Measurements from ENCODE around the gene SOS1. TPM values are rescaled to one million over a fixed set of nuclear protein-coding genes. Genes with fewer than 3 reads are reported as not detected.

Gene SOS1
- total and polyA plus RNA-seq, 4 donors: 4.2 to 16.4 (median 7.2) TPM

- H3K27me3 ChIP-seq (ENCODE audit: control insufficient read depth in 4 of 4, insufficient read depth in 4 of 4, low read length in 3 of 4): no peaks in the 10 kb centered on the region
- H3K4me1 ChIP-seq (ENCODE audit: control insufficient read depth in 4 of 4, insufficient read depth in 4 of 4, low read length in 3 of 4): peaks cover 0 to 5% (median 0%) of the 10 kb centered on the region in 4 donors
- no peak overlapping the region for H3K9ac ChIP-seq (ENCODE audit: low read depth in 1 of 2, low read length in 2 of 2)
- H3K4me3 ChIP-seq (ENCODE audit: low read depth in 1 of 3, low read length in 3 of 3): no peak overlapping the region
- H3K9me3 ChIP-seq (ENCODE audit: control insufficient read depth in 4 of 4, low read length in 3 of 4): no peaks in the 10 kb centered on the region
- no peak for DNase-seq (ENCODE audit: low spot score)
- no peaks in the 10 kb centered on the region for H3K36me3 ChIP-seq (ENCODE audit: control insufficient read depth in 4 of 4, insufficient read depth in 3 of 4, low read depth in 1 of 4, low read length in 3 of 4)
- no peak for TF ChIP-seq HNF4A (conservative IDR thresholded peaks at IDR 0.05)
- TF ChIP-seq CTCF (IDR thresholded peaks at IDR 0.05; ENCODE audit: low read depth, low read length, missing input control): no peak
- TF ChIP-seq FOXA2 (IDR thresholded peaks at IDR 0.05): no peak
- no peak for TF ChIP-seq TAF1 (conservative IDR thresholded peaks at IDR 0.05)
- no peak for TF ChIP-seq RAD21 (IDR thresholded peaks at IDR 0.05)
- TF ChIP-seq SP1 (IDR thresholded peaks at IDR 0.05): no peak
- TF ChIP-seq RXRA (IDR thresholded peaks at IDR 0.05): no peak
- no peak for TF ChIP-seq ZBTB33 (IDR thresholded peaks at IDR 0.05)
- no peak for TF ChIP-seq JUND (IDR thresholded peaks at IDR 0.05)
- no peak for TF ChIP-seq FOXA1 (IDR thresholded peaks at IDR 0.05)
- no peak for TF ChIP-seq REST (IDR thresholded peaks at IDR 0.05)
- no peak for TF ChIP-seq EGR1 (IDR thresholded peaks at IDR 0.05; ENCODE audit: low read depth in 2 of 2)
- no peak for TF ChIP-seq GABPA (IDR thresholded peaks at IDR 0.05 in 1 of 2, conservative IDR thresholded peaks at IDR 0.05 in 1 of 2)
- no peak for TF ChIP-seq ATF3 (IDR thresholded peaks at IDR 0.05)
- no peak for TF ChIP-seq YY1 (IDR thresholded peaks at IDR 0.05)
- no peak for TF ChIP-seq NR2F2 (IDR thresholded peaks at IDR 0.05)
- 92% methylated on average over 3 of the region's 3 CpGs for WGBS
- no peak overlapping the region for H3K27ac ChIP-seq (ENCODE audit: low read depth in 1 of 2, low read length in 2 of 2)
Measured at GRCh38 chr2:39145906-39146421, 25.1 kb upstream of the SOS1 start.

GRCh38 chr2:39144416-39144815 lies 23.6 kb upstream of the SOS1 start:
- 97% methylated on average over 5 of the region's 5 CpGs for WGBS
- no peak overlapping the region for H3K9ac ChIP-seq (ENCODE audit: low read depth in 1 of 2, low read length in 2 of 2)
- no peaks in the 10 kb centered on the region for H3K27me3 ChIP-seq (ENCODE audit: control insufficient read depth in 4 of 4, insufficient read depth in 4 of 4, low read length in 3 of 4)
- no peaks in the 10 kb centered on the region for H3K36me3 ChIP-seq (ENCODE audit: control insufficient read depth in 4 of 4, insufficient read depth in 3 of 4, low read depth in 1 of 4, low read length in 3 of 4)
- peaks cover 0 to 3% (median 0%) of the 10 kb centered on the region in 4 donors for H3K4me1 ChIP-seq (ENCODE audit: control insufficient read depth in 4 of 4, insufficient read depth in 4 of 4, low read length in 3 of 4)
- no peak overlapping the region for H3K4me3 ChIP-seq (ENCODE audit: low read depth in 1 of 3, low read length in 3 of 3)
- DNase-seq (ENCODE audit: low spot score): no peak
- no peaks in the 10 kb centered on the region for H3K9me3 ChIP-seq (ENCODE audit: control insufficient read depth in 4 of 4, low read length in 3 of 4)
- H3K27ac ChIP-seq (ENCODE audit: low read depth in 1 of 2, low read length in 2 of 2): no peak overlapping the region
- TF ChIP-seq TAF1 (conservative IDR thresholded peaks at IDR 0.05) (no peak), SP1 (IDR thresholded peaks at IDR 0.05) (no peak), HNF4G (IDR thresholded peaks at IDR 0.05) (no peak), MAX (IDR thresholded peaks at IDR 0.05) (no peak), FOXA2 (IDR thresholded peaks at IDR 0.05) (no peak), JUND (IDR thresholded peaks at IDR 0.05) (no peak), ZBTB33 (IDR thresholded peaks at IDR 0.05) (no peak), CTCF (IDR thresholded peaks at IDR 0.05; ENCODE audit: low read depth, low read length, missing input control) (no peak)
